IPS-15b (cell line): ENCODE data around the gene GALNT6.

Experiments
- H3K27me3 ChIP-seq: one replicate; pipeline ENCODE4 v1.6.1; 2013; ENCODE audit warnings: low read length; ENCODE audit not compliant: control insufficient read depth, insufficient read depth
- H3K36me3 ChIP-seq: one replicate; pipeline ENCODE4 v1.6.1; 2013; ENCODE audit warnings: low read length; ENCODE audit not compliant: control insufficient read depth, insufficient read depth
- H3K4me1 ChIP-seq: one replicate; pipeline ENCODE4 v1.6.1; 2013; ENCODE audit warnings: mild to moderate bottlenecking, low read length; ENCODE audit not compliant: control insufficient read depth, insufficient read depth
- H3K4me3 ChIP-seq: one replicate; pipeline ENCODE4 v1.5.1; 2013; ENCODE audit warnings: low read depth, low read length
- H3K9ac ChIP-seq: one replicate; pipeline ENCODE4 v1.6.1; 2013; ENCODE audit warnings: low read depth, mild to moderate bottlenecking, low read length
- H3K9me3 ChIP-seq: one replicate; pipeline ENCODE4 v1.6.1; 2013; ENCODE audit warnings: mild to moderate bottlenecking, low read length; ENCODE audit not compliant: control insufficient read depth, insufficient read depth

The GALNT6 gene

GRCh38 chr12:51377099-51377984 is 13.9 kb downstream of the GALNT6 start:
- Histone ChIP-seq H3K9ac (no peak overlapping the region), H3K36me3 (peaks cover 40% of the 10 kb centered on the region), H3K4me3 (no peak overlapping the region), H3K27me3 (no peaks in the 10 kb centered on the region), H3K9me3 (no peaks in the 10 kb centered on the region), H3K4me1 (no peaks in the 10 kb centered on the region)

GRCh38 chr12:51374856-51375255 is 16.4 kb downstream of the GALNT6 start:
- Histone ChIP-seq H3K9ac (no peak overlapping the region), H3K36me3 (peaks cover 35% of the 10 kb centered on the region), H3K27me3 (no peaks in the 10 kb centered on the region), H3K9me3 (no peaks in the 10 kb centered on the region), H3K4me1 (peaks cover 8% of the 10 kb centered on the region), H3K4me3 (no peak overlapping the region)

GRCh38 chr12:51374361-51374760 is 16.8 kb downstream of the GALNT6 start:
- H3K4me1 ChIP-seq, result peaks cover 8% of the 10 kb centered on the region
- no peaks in the 10 kb centered on the region for H3K9me3 ChIP-seq
- no peak overlapping the region for H3K4me3 ChIP-seq
- peaks cover 30% of the 10 kb centered on the region for H3K36me3 ChIP-seq
- no peaks in the 10 kb centered on the region for H3K27me3 ChIP-seq
- H3K9ac ChIP-seq, result no peak overlapping the region

- no peaks in the 10 kb centered on the region for H3K9me3 ChIP-seq
- peaks cover 18% of the 10 kb centered on the region for H3K36me3 ChIP-seq
- no peak overlapping the region for H3K9ac ChIP-seq
- H3K4me3 ChIP-seq, result no peak overlapping the region
- peaks cover 8% of the 10 kb centered on the region for H3K4me1 ChIP-seq
- H3K27me3 ChIP-seq, result no peaks in the 10 kb centered on the region
Measured at GRCh38 chr12:51373187-51373586, 18.0 kb downstream of the GALNT6 start.

- Histone ChIP-seq H3K9ac (no peak overlapping the region), H3K27me3 (no peaks in the 10 kb centered on the region), H3K36me3 (peaks cover 15% of the 10 kb centered on the region), H3K4me1 (peaks cover 8% of the 10 kb centered on the region), H3K9me3 (no peaks in the 10 kb centered on the region), H3K4me3 (no peak overlapping the region)
Measured at GRCh38 chr12:51372021-51372420, 19.2 kb downstream of the GALNT6 start.

GRCh38 chr12:51371295-51371953 is 19.8 kb downstream of the GALNT6 start:
- H3K27me3 ChIP-seq, result no peaks in the 10 kb centered on the region
- H3K9me3 ChIP-seq, result no peaks in the 10 kb centered on the region
- H3K36me3 ChIP-seq, result peaks cover 9% of the 10 kb centered on the region
- H3K4me3 ChIP-seq, result no peak overlapping the region
- H3K4me1 ChIP-seq, result peaks cover 8% of the 10 kb centered on the region
- no peak overlapping the region for H3K9ac ChIP-seq

DNA sequence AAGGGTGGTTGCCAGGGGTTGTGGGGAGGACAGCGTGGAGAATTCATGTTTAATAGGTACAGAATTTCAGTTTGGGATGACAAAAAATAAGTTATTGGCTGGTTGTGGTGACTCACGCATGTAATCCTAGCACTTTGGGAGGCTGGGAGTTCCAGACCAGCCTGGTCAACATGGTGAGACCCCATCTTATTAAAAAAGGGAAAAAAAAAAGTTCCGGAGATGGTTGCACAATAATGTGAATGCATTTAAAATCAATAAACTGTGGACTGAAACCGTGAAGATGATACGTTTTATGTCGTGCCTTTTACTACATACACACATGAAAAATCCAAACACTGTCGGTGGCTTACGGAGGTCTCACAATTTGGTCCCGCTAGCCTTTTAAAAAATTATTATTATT is 20.5 kb downstream of the GALNT6 start:
- no peaks in the 10 kb centered on the region for H3K9me3 ChIP-seq
- H3K27me3 ChIP-seq, result no peaks in the 10 kb centered on the region
- H3K4me1 ChIP-seq, result peaks cover 8% of the 10 kb centered on the region
- H3K9ac ChIP-seq, result no peak overlapping the region
- no peak overlapping the region for H3K4me3 ChIP-seq
- H3K36me3 ChIP-seq, result peaks cover 9% of the 10 kb centered on the region

DNA sequence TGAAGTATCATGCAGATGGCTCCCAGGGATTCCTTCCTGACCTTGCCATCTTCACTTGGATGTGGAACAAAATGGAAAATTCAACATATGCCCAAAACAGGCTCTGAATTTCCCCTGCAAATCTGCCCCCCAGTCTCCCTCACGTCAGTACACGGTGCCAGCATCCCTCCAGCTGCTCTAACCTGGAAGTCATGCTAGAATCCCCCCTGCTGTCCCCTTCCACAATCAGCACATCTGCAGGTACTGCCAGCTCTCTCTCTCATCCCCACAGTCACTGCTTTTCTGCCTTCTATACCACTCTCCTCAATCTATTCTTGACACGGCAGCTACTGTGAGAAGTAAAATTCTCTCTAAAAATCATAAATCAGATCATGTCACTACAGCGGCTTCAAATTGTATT is 21.6 kb downstream of the GALNT6 start:
- Histone ChIP-seq H3K9ac (no peak overlapping the region), H3K4me1 (peaks cover 8% of the 10 kb centered on the region), H3K4me3 (no peak overlapping the region), H3K36me3 (peaks cover 6% of the 10 kb centered on the region), H3K9me3 (no peaks in the 10 kb centered on the region), H3K27me3 (no peaks in the 10 kb centered on the region)

DNA sequence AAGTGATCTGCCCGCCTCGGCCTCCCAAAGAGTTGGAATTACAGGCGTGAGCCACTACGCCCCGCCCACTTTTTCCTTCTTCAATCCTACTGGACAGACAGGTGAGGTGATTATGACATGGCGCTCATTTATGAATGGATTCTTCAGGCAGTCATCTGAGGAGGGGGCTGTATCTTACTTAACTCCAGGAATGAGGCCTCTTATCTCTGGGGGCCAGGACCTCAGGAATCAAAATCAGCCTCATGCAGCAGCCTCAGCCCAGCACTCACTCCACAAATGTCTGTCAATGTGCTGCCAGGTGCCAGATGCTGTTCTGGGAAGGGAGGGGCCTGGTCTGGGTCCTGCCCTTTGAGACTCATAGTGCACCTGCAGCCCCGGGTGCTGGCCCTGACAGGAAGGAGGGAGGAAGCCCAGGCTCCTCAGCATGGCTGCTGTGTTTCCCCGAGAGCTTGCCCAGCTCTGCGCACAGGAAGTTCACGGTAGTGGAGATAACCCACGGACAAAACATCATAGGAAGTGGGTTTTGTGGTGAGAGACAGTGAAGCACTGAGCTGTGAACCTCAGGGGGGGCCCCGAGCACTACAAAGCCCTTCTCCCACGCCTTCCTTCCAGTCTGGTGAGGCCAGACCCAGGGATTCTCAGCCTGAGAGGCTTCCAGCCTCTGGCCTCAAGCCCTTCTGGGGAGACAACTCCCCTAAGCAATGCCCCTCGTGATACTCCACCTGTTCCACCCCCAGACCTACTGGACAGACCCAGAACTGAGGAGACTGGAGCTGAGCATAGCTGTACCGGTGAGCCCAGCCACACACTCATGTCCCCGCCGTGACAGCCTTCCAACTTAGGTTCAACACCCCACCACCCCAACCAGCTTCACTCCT is 22.3 kb downstream of the GALNT6 start:
- no peak overlapping the region for H3K4me3 ChIP-seq
- H3K36me3 ChIP-seq, result no peaks in the 10 kb centered on the region
- H3K27me3 ChIP-seq, result no peaks in the 10 kb centered on the region
- H3K9me3 ChIP-seq, result no peaks in the 10 kb centered on the region
- H3K9ac ChIP-seq, result no peak overlapping the region
- peaks cover 8% of the 10 kb centered on the region for H3K4me1 ChIP-seq

GRCh38 chr12:51365276-51365675 is 25.9 kb downstream of the GALNT6 start:
- no peak overlapping the region for H3K9ac ChIP-seq
- peaks cover 8% of the 10 kb centered on the region for H3K36me3 ChIP-seq
- no peaks in the 10 kb centered on the region for H3K9me3 ChIP-seq
- no peaks in the 10 kb centered on the region for H3K4me1 ChIP-seq
- no peaks in the 10 kb centered on the region for H3K27me3 ChIP-seq
- no peak overlapping the region for H3K4me3 ChIP-seq

GRCh38 chr12:51364001-51364400 is 27.2 kb downstream of the GALNT6 start:
- no peak overlapping the region for H3K9ac ChIP-seq

More at GRCh38 chr12:51364001-51364400, 27.2 kb downstream of the GALNT6 start:
- H3K4me3 ChIP-seq, result no peak overlapping the region
- H3K36me3 ChIP-seq, result peaks cover 8% of the 10 kb centered on the region
- H3K9me3 ChIP-seq, result no peaks in the 10 kb centered on the region
- no peaks in the 10 kb centered on the region for H3K27me3 ChIP-seq
- no peaks in the 10 kb centered on the region for H3K4me1 ChIP-seq
